ENCODE data around the gene CNPY3.
A peak's percentile ranks its signal among the peaks of the same experiment; 100 is the strongest.
"Not testable (repeated sequence)": the region's sequence is repeated elsewhere in the genome, so short reads cannot be mapped to it uniquely, and the experiment has no call there.

CNPY3 gene

GRCh38 chr6:42928986-42929820, at the start of gene CNPY3:
CNPY3 (plus strand) TSS chr6:42929480; CDS start chr6:42929571, 91 bp downstream.
- peak; percentile 98 for DNase-seq

DNA sequence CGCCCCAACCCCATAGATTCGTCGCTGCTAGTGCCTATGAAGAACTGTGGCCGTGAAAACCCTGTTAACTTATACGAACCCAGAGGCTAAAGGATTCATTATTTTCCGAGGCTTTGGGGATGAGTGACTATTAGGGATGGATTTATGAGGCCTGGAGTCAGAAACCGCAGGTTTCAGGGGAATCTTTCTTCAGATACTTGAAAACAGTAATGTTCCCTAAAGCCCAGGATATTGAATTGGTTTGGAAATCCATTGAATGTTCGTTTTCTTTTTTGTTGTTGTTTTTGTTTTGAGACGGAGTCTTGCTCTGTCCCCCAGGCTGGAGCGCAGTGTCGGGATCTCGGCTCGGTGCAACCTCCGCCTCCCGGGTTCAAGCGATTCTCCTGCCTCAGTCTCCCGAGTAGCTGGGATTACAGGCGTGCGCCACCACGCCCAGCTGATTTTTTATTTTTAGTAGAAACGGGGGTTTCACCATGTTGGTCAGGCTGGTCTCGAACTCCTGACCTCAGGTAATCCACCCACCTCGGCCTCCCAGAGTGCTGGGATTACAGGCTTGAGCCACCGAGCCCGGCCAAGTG, 49.0 kb upstream of the CNPY3 start:
- DNase-seq: not testable (repeated sequence)

DNA sequence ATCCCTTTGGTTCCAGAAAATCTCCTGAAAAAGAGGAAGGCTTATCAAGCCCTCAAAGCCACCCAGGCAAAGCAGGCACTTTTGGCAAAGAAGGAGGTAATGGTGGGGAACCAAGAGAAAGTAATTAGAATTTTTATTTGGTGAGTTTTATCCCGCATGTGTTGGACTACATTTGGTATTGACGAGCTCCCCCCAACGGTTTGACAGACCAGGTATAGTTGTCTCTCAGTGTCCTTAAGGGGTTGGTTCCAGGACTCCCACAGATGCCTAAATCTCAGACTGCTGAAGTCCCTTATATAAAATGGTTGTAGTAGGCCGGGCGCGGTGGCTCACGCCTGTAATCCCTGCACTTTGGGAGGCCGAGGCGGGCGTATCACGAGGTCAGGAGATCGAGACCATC, 48.4 kb upstream of the CNPY3 start:
- not testable (repeated sequence) for DNase-seq

- DNase-seq: no peak
Observed at GRCh38 chr6:42885702-42886101, 43.6 kb upstream of the CNPY3 start.

- DNase-seq: not testable (repeated sequence)
Observed at GRCh38 chr6:42888201-42888600, 41.1 kb upstream of the CNPY3 start.

DNA sequence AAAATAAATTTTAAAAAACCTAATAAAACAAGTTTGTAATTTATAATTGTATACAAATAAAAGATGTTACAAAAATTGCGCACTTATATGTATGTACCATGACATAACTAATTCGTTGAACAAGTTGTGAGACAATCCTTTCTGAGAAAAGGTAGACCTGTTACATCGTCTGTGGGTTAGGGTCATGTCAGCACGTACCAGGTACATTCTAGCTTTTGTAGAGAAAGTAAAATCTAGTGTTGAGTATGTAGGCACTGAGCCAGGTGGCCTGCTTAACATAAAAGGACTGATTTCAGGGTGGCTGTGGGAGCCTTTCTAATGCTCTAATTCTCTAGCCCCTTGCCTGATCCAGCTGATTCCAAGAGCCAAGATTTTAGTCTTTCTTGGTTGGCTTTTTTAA, 39.5 kb upstream of the CNPY3 start:
- no peak for DNase-seq

GRCh38 chr6:42890311-42891198, 38.7 kb upstream of the CNPY3 start:
- DNase-seq: peak; percentile 94

DNA sequence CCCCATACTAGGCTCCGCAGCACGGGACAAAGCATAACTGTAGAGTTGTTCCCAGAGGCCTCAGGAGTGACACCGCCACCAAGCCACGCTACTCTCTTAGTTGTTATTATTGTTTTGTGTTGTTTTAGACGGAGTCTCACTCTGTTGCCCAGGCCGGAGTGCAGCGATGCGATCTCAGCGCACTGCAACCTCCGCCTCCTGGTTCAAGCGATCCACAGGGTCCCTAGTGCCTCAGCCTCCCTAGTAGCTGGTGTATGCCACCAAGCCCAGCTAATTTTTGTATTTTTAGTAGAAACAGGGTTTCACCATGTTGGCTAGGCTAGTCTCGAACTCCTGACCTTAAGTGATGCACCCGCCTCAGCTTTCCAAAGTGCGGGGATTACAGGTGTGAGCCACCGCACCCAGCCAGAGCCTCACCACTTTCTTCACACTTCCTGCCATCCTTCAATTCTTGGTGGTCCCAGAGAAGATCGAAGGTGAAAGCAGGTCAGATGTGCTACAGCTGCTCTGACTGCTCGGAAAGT, 38.0 kb upstream of the CNPY3 start:
- no peak for DNase-seq

DNA sequence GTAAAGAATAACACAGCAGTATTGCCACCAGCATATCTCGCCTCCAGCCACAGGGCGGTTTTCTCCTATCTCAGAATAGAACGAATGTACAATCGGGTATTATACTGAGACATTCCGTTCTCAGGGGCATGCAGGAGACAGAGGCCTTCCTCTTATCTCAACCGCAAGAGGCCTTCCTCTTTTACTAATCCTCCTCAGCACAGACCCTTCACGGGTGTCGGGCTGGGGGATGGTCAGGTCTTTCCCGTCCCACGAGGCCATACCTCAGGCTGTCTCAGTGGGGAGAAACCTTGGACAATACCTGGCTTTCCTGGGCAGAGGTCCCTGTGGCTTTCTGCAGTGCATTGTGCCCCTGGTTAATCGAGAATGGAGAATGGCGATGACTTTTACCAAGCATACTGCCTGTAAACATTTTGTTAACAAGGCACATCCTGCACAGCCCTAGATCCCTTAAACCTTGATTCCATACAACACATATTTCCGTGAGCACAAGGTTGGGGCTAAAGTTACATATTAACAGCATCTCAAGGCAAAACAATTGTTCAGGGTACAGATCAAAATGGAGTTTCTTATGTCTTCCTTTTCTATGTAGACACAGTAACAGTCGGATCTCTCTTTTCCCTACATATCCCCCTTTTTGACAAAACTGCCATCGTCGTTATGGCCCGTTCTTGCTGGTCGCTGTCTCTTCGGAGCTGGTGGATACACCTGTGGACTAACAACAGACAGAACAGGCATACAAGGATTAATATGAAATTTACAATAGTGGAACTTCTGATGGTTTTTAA, 35.0 kb upstream of the CNPY3 start:
- not testable (repeated sequence) for DNase-seq

DNA sequence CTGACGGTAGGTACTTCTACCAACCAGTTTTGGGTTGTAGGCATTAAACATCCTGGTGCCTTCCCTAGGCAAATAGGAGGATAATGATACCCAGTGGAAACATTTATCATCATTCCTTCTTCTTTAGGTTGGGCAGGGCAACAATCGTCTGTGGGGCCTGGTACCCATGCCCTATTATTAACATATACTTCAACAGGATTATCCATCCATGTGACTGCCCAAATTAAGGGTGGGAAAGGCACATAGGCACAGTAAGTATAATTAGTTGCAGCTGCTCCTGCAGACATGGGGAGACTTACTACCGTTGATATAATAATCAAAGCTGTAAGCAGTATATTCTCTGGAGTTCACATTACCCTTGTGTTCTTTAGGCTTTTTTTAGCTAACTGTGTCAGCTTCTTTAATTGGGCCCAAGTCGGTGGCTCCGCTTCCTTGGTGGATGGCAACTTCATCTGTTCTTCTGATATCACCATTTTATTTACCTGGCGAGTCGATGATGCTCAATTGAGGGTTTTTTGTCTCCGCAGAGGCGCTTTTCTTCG, 33.0 kb upstream of the CNPY3 start:
- DNase-seq: no peak

DNA sequence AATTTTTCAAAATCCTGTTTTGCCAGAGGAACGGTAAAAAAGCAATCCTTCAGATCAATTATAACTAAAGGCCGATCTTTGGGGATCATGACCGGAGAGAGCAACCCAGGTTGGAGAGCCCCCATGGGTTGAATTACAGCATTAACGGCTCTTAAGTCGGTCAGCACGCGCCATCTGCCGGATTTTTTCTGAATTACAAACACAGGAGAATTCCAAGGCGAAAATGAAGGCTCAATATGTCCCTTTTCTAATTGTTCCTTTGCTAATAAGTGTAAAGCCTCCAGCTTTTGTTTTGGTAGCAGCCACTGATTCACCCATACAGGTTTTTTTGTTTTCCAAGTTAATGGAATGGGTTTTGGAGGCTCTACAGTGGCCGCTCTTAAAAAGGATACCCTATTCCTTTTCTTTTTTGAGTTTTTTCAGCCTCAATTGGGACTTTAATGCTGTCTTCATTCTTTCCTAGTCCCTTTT, 30.4 kb upstream of the CNPY3 start:
- peak; percentile 41 for DNase-seq

DNA sequence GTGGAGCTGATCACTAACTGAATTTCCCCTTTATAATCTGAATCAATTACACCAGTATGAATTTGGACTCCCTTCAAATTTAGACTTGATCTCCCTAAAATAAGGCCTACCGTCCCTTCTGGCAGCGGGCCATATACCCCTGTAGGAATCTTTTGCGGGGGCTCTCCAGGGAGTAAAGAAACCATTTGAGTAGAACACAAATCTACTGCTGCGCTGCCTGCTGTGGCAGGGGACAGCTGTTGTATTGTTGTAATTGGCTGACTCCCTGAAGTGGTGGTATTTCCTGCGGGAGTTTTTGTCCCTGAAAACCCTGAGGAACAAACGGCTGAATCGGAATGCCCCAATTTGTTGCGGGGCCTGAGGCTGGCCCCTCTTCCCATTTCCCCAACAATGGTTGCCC, 29.4 kb upstream of the CNPY3 start:
- no peak for DNase-seq

DNA sequence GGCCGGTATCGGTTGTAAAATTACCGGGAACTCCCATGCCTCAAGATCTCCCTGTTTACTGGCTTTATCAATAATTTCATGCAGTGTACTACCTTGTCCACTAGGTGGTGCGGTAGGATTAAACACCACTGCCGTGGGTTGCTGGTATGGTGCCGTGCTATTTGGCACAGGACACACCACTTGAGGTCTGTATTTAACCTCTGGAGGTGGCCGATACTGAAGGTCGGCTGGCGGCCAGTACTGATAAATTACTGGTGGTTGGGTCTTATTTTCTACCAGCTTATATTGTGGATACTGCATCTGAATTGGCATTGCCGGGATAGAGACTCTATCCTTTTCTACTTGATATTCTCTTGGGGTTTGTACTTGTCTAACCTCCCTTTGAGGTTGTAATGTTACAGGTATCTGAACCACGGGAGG, 27.7 kb upstream of the CNPY3 start:
- DNase-seq: peak; percentile 85

GRCh38 chr6:42902429-42903263, 26.6 kb upstream of the CNPY3 start:
- not testable (repeated sequence) for DNase-seq

DNA sequence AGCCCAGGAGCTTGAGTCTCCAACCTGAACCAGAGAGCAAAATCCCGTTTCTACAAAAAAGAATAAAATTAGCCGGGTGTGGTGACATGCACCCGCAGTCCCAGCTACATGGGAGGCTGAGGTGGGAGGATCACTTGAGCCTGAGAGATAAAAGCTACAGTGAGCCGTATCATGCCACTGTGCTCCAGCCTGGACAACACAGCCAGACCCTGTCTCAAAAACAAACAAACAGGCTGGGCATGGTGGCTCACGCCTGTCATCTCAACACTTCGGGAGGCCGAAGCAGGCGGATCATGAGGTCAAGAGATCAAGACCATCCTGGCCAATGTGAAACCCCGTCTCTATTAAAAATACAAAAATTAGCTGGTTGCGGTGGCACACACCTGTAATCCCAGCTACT, 24.8 kb upstream of the CNPY3 start:
- DNase-seq: no peak

GRCh38 chr6:42907336-42907735, 21.9 kb upstream of the CNPY3 start:
- DNase-seq: no peak

- no peak for DNase-seq
Observed at GRCh38 chr6:42909835-42910234, 19.4 kb upstream of the CNPY3 start.

GRCh38 chr6:42911171-42912021, 17.9 kb upstream of the CNPY3 start:
- no peak for DNase-seq

DNA sequence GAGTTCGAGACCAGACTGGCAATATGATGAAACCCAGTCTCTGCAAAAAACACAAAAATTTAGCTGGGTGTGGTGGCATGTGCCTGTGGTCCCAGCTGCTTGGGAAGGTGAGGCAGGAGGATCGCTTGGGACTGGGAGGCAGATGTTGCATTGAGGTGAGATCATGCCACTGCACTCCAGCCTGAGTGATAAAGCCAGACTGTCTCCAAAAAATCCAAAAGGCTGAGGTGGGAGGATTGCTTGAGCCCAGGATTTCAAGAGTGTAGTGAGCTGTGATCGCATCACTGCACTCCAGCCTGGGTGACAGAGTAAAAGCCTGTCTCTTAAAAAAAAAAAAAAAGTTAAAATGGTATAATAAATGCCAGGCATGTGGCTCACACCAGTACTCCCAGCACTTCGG, 14.7 kb upstream of the CNPY3 start:
- DNase-seq: no peak

DNA sequence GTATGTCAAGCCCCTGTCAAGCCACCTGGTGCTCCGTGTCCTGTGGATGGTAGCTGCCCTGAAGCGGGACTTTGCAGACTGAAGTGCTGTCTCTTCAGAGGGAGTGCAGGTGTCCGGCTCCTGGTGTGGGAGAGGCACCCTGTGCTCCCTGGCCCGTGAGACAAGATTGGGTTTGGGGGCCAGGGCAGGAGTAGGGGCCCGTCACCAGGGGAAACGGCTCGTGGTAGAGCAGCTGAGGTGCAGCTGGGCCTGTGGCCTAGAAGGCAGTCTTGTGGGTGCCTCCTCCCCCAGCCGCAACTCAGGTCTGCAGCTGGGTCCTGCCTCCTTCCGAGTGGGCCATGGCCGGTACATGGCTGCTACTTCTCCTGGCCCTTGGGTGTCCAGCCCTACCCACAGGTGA, 13.5 kb upstream of the CNPY3 start, which contains the start of gene PTCRA:
PTCRA (plus strand) TSS at position 322 of the 400 bp plus-strand sequence; CDS start at position 339, 17 bp downstream.
- DNase-seq: no peak

Measured in NCI-H1092 treated with DMSO at 0.1 percent for 48 hours (cell line).